Adrenal gland (tissue), 5 donors: Measurements from ENCODE around the gene STK32C.

Experiments
- CTCF ChIP-seq, 6 experiments: fragments of 450-650 bp in 4 of 6; fragments of 200-600 bp in 2 of 6; sonication (generic) in 1 of 6; IDR thresholded peaks; 1 replicate in 5 of 6; 2 replicates in 1 of 6; pipeline versions ENCODE4 v1.5.1 to v1.8.0; 2016 to 2021; ENCODE audit warnings: antibody characterized with exemption in 6 of 6, mild to moderate bottlenecking in 2 of 6, moderate library complexity in 1 of 6
- POLR2A ChIP-seq, 2 donors: fragments of 450-650 bp; IDR thresholded peaks; one replicate each; pipeline ENCODE4 v1.6.1; 2017; ENCODE audit warnings: antibody characterized with exemption in 2 of 2, mild to moderate bottlenecking in 2 of 2, moderate library complexity in 1 of 2
- donor health status: DM: no; HTN: no; CAD: no.

- no peak for TF ChIP-seq POLR2A (IDR thresholded peaks at IDR 0.05)
- no peak for TF ChIP-seq CTCF (IDR thresholded peaks at IDR 0.05)
These were observed 109.7 kb downstream of the STK32C start for GRCh38 chr10:132198068-132198370.
